Spleen (tissue), 11 donors: Measurements from ENCODE around the gene XRCC4. TPM values are rescaled to one million over a fixed set of nuclear protein-coding genes. Genes with fewer than 3 reads are reported as not detected.

Experiments
- DNase-seq: peaks from one replicate; pipeline ENCODE4 v3.0.0-alpha.2; 2020
- H3K27ac ChIP-seq, 8 donors: fragments of 200-600 bp; sonication (generic) in 7 of 8; 1 replicate in 4 of 8; 2 replicates in 4 of 8; pipeline versions ENCODE4 v1.5.0 to v1.8.0; 2016 to 2021; ENCODE audit warnings: inconsistent platforms in 4 of 8, mild to moderate bottlenecking in 4 of 8, moderate library complexity in 1 of 8
- H3K27me3 ChIP-seq, 7 donors: fragments of 200-600 bp; sonication (generic) in 6 of 7; replicated peaks in 1 of 7; 1 replicate in 4 of 7; 2 replicates in 3 of 7; pipeline versions ENCODE4 v1.5.0 to v1.8.0; 2016 to 2021; ENCODE audit warnings: inconsistent platforms in 3 of 7, mild to moderate bottlenecking in 1 of 7
- H3K36me3 ChIP-seq, 6 donors: fragments of 200-600 bp; sonication (generic) in 5 of 6; 1 replicate in 4 of 6; 2 replicates in 2 of 6; pipeline versions ENCODE4 v1.5.0 to v1.8.0; 2016 to 2021; ENCODE audit warnings: inconsistent platforms in 2 of 6
- H3K4me1 ChIP-seq, 6 donors: fragments of 200-600 bp; sonication (generic) in 5 of 6; 1 replicate in 3 of 6; 2 replicates in 3 of 6; pipeline versions ENCODE4 v1.5.0 to v1.8.0; 2016 to 2021; ENCODE audit warnings: inconsistent platforms in 3 of 6
- H3K4me3 ChIP-seq, 8 donors: fragments of 200-600 bp; sonication (generic) in 7 of 8; 1 replicate in 4 of 8; 2 replicates in 4 of 8; pipeline versions ENCODE4 v1.5.0 to v1.8.0; 2016 to 2021; ENCODE audit warnings: inconsistent platforms in 4 of 8, mild to moderate bottlenecking in 4 of 8, moderate library complexity in 2 of 8
- H3K9me3 ChIP-seq, 8 donors: fragments of 200-600 bp; sonication (generic) in 7 of 8; 1 replicate in 4 of 8; 2 replicates in 4 of 8; pipeline versions ENCODE4 v1.5.0 to v1.8.0; 2016 to 2021; ENCODE audit warnings: inconsistent platforms in 4 of 8
- POLR2A ChIP-seq, 3 donors: fragments of 450-650 bp; IDR thresholded peaks; one replicate each; pipeline ENCODE4 v1.5.1; 2017; ENCODE audit warnings: antibody characterized with exemption in 3 of 3, mild to moderate bottlenecking in 1 of 3
- POLR2AphosphoS5 ChIP-seq, 3 donors: sonication (generic); formaldehyde crosslinking; IDR thresholded peaks; one replicate each; pipeline ENCODE4 v1.5.1; 2017; ENCODE audit warnings: antibody characterized with exemption in 3 of 3
- WGBS, 5 donors: extraction: QIAGEN DNeasy Blood & Tissue Kit in 3 of 5; methylation state at CpG; one replicate each; pipeline versions ENCODE4 v1.1.5 to v1.1.7; 2013 to 2018; 5-methylcytosine and 5-hydroxymethylcytosine counted together
- intact Hi-C: fragments of 100-400 bp; cut with DNase I; formaldehyde crosslinking; loops from one replicate; pipeline ENCODE4 v1.15.0; 2023; ENCODE audit warnings: low total_unique reads
- polyA plus RNA-seq, 3 donors: library from polyadenylated mRNA; stranded (reverse); fragments of 200-250 nt; gene quantifications; one replicate each; pipeline ENCODE4 v1.2.1, GENCODE V29; 2013
- total RNA-seq, 7 donors: library from RNA; depleted of rRNA in 3 of 7; stranded (reverse); fragments of >200 nt in 3 of 7; fragmentation: NEBNext Ultra II Directional in 4 of 7; extraction: Animal tissue kit (Norgen Biotek cat#: 25700) in 4 of 7; gene quantifications; one replicate each; pipeline versions ENCODE4 v1.1.0 to v1.2.1, GENCODE V29; 2016 to 2021
- TF ChIP-seq, protein P1 (sequence below), 11 experiments: fragments of 200-600 bp in 7 of 11; fragments of 450-650 bp in 4 of 11; sonication (generic) in 4 of 11; IDR thresholded peaks in 8 of 11; conservative IDR thresholded peaks in 3 of 11; 1 replicate in 7 of 11; 2 replicates in 4 of 11; pipeline versions ENCODE4 v1.4.0 to v1.8.0; 2016 to 2021; ENCODE audit warnings: antibody characterized with exemption in 11 of 11, inconsistent platforms in 4 of 11, mild to moderate bottlenecking in 1 of 11
- donor health status: healthy with polysubstance abuse.
- donor health status: DM: no; HTN: no; CAD: no; lungs with moderate emphysema.
- donor health status: DM: no; HTN: no; CAD: no.
- donor health status: Bipolar disorder and iron deficiency.
- donor health status: healthy.
- donor health status: DM: no; HTN: no; CAD: no.
- donor health status: DM: yes; HTN: yes; CAD: no.

Gene XRCC4
- total and polyA plus RNA-seq, 10 donors = 4.3 to 14.5 (median 9.6) TPM

DNA sequence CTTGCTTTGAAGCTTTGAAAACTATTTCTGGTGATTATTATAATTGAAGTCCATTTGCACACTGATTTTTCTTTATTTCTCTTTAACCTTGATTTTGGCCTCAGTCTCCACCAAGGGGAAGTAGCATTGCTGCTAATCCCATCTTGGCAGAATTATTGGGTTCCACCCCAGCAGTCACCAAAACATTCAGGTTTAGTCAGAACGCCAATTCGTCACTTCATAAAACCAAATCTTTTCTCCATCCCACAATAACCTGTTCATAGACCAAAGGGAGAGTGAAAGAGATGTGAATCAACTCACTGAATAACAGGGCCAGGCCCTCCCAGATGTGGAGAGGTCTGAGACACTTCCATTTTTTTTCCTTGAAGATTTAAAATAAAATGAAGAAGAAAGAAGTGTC lies 299.1 kb downstream of the XRCC4 start:
- WGBS, 5 donors = 91 to 97% (median 93%) methylated on average over 2 of the region's 2 CpGs
- intact Hi-C loops = no loop called here
- Histone ChIP-seq H3K9me3 (no peaks in the 10 kb centered on the region), H3K4me3 (no peak overlapping the region), H3K27me3 (no peaks in the 10 kb centered on the region), H3K4me1 (no peaks in the 10 kb centered on the region), H3K27ac (peak overlapping the region in 4 of 8 donors; percentile 3 to 75 (median 56)), H3K36me3 (no peaks in the 10 kb centered on the region)
- DNase-seq = no peak
- no peak for TF ChIP-seq POLR2A (IDR thresholded peaks at IDR 0.05)
- no peak for TF ChIP-seq POLR2AphosphoS5 (IDR thresholded peaks at IDR 0.05)

DNA sequence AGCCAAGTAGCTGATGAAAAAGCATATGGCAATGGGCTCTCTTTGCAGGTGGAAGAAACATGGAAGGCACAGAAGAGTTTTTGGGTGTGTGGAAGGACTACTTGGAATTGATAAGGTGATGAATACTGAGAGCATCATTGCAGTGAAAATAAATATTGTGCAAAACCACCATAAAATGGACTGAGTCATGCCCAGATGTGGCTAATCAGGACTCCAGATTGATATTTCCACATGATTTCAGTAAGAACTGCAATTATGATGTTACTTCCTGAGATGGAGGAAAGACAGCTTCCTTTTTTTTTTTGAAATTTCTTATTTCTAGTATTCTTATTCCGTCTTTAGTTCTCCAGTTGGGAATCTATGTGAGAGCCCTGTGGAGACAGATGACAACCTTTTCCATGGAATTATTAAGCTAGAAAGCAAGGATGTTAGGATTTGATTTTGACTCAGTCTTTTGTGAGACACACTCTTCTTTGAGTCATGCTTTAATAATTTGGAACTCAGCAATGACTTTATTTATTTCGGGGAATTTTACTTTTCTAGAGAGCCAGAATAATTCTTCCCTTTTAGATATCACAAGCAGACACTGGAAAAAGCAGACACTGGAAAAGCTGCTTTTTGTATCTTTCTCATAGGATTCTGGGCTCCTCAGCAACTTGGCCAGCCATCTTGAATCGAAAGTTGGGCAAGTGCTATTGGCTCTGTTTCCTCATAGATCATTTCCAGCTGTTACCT lies 300.0 kb downstream of the XRCC4 start:
- Histone ChIP-seq H3K27ac (peak overlapping the region in 3 of 8 donors; percentile 64 to 75 (median 66)), H3K4me3 (no peak overlapping the region), H3K36me3 (no peaks in the 10 kb centered on the region), H3K4me1 (no peaks in the 10 kb centered on the region), H3K27me3 (no peaks in the 10 kb centered on the region), H3K9me3 (no peaks in the 10 kb centered on the region)
- WGBS, 5 donors = 65 to 85% (median 74%) methylated on average over 3 of the region's 3 CpGs
- no peak for DNase-seq
- intact Hi-C loops = no loop called here
- TF ChIP-seq POLR2A (IDR thresholded peaks at IDR 0.05) (no peak), POLR2AphosphoS5 (IDR thresholded peaks at IDR 0.05) (no peak)
- TF ChIP-seq, protein P1, sequence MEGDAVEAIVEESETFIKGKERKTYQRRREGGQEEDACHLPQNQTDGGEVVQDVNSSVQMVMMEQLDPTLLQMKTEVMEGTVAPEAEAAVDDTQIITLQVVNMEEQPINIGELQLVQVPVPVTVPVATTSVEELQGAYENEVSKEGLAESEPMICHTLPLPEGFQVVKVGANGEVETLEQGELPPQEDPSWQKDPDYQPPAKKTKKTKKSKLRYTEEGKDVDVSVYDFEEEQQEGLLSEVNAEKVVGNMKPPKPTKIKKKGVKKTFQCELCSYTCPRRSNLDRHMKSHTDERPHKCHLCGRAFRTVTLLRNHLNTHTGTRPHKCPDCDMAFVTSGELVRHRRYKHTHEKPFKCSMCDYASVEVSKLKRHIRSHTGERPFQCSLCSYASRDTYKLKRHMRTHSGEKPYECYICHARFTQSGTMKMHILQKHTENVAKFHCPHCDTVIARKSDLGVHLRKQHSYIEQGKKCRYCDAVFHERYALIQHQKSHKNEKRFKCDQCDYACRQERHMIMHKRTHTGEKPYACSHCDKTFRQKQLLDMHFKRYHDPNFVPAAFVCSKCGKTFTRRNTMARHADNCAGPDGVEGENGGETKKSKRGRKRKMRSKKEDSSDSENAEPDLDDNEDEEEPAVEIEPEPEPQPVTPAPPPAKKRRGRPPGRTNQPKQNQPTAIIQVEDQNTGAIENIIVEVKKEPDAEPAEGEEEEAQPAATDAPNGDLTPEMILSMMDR (IDR thresholded peaks at IDR 0.05 in 8 of 11, conservative IDR thresholded peaks at IDR 0.05 in 3 of 11) = no peak

DNA sequence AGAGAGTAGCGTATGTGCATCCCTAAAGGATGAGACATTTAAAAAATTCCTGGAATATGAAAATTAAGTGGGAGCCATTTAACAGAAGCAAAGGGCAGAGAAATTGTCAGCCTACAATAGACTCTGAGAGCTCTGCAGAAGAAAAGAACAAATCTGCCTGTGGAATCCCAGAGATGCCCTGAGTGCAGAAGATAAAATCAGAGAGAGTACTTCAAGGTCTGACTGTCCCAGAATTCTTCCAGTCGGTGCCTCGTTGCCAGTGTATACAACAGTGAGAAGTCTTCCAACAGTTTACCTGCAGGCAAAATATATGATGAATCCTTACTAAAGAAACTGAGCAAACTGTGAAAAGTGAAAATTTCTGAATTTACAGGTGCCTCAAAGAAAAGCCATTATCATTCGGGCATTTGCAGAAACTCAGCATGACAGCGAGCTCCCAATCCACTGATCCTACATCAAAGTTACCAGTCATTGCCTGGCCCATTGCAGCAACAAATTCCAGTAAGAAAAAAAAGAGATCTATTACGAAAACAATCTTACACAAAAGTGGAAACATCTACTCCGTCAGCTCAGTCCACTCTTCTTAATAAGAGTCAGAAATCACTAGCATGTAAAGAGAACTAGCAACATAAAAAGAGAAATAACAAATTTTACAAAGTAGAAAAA lies 301.4 kb downstream of the XRCC4 start:
- no peaks in the 10 kb centered on the region for H3K4me1 ChIP-seq
- no peaks in the 10 kb centered on the region for H3K9me3 ChIP-seq
- intact Hi-C loops = no loop called here
- no peaks in the 10 kb centered on the region for H3K36me3 ChIP-seq
- 68 to 75% (median 72%) methylated on average over 7 of the region's 7 CpGs for WGBS, 5 donors
- no peak for DNase-seq
- no peaks in the 10 kb centered on the region for H3K27me3 ChIP-seq
- H3K4me3 ChIP-seq = no peak overlapping the region
- TF ChIP-seq POLR2A (IDR thresholded peaks at IDR 0.05) (no peak), POLR2AphosphoS5 (IDR thresholded peaks at IDR 0.05) (peak in 1 of 3 donors; percentile 11)
- peak overlapping the region in 4 of 8 donors; percentile 61 to 75 (median 65) for H3K27ac ChIP-seq

DNA sequence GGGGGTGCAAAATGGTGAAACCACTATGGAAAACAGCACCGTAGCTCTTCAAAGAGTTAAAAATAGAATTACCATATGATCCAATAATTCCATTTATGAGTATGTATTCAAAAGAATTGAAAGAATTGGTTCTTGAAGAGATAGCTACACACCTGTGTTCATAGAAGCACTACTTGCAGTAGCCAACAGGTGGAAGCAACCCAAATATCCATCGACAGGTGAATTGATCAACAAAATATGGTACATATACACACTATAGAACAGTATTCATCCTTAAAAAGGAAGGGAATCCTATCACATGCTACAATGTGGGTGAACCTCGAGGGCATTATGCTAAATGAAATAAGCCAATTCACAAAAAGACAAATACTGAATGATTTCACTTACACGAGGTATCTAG lies 308.5 kb downstream of the XRCC4 start:
- TF ChIP-seq, protein P1 (IDR thresholded peaks at IDR 0.05 in 8 of 11, conservative IDR thresholded peaks at IDR 0.05 in 3 of 11) = no peak
- TF ChIP-seq POLR2AphosphoS5 (IDR thresholded peaks at IDR 0.05) (no peak), POLR2A (IDR thresholded peaks at IDR 0.05) (no peak)
- no peak for DNase-seq
- Histone ChIP-seq H3K4me1 (no peaks in the 10 kb centered on the region), H3K4me3 (no peak overlapping the region), H3K36me3 (no peaks in the 10 kb centered on the region), H3K9me3 (peaks cover 0 to 4% (median 0%) of the 10 kb centered on the region in 8 donors), H3K27ac (no peak overlapping the region), H3K27me3 (no peaks in the 10 kb centered on the region)
- 84 to 94% (median 88%) methylated on average over 4 of the region's 4 CpGs for WGBS, 5 donors
- intact Hi-C loops = no loop called here

DNA sequence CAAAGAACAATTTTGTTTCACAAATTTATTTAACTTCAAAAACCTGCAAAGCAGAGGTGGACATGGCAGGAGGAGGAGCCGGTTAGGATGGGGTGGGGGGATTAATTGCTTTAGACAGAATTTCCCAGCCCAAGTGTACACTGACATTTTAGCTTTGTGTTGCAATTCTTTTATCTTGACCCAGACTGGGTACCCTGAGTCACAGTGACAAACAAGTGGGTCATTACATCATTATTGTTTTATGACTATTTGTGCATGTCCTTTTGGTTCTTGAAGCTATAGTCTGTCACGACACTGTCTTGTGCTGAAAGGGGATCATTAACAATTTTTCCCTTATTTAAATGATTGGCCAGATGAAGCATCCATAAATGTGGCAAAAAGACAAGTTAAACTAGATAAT lies 309.7 kb downstream of the XRCC4 start:
- no peaks in the 10 kb centered on the region for H3K4me1 ChIP-seq
- no peak for TF ChIP-seq POLR2AphosphoS5 (IDR thresholded peaks at IDR 0.05)
- no peak for TF ChIP-seq POLR2A (IDR thresholded peaks at IDR 0.05)
- TF ChIP-seq, protein P1 (IDR thresholded peaks at IDR 0.05 in 8 of 11, conservative IDR thresholded peaks at IDR 0.05 in 3 of 11) = no peak
- no peak for DNase-seq
- H3K27ac ChIP-seq = no peak overlapping the region
- H3K9me3 ChIP-seq = peaks cover 0 to 4% (median 0%) of the 10 kb centered on the region in 8 donors
- no peak overlapping the region for H3K4me3 ChIP-seq
- H3K27me3 ChIP-seq = no peaks in the 10 kb centered on the region
- intact Hi-C loops = no loop called here
- WGBS, 5 donors = 84 to 100% (median 90%) methylated on average over 2 of the region's 2 CpGs
- H3K36me3 ChIP-seq = no peaks in the 10 kb centered on the region
